B cell (primary cell): ENCODE results near the gene GTF3C2.

ENCODE experiments used
- CTCF ChIP-seq: fragments of 200-600 bp; IDR thresholded peaks from one replicate; pipeline ENCODE4 v1.8.0; 2022; ENCODE audit warnings: antibody characterized with exemption, mild to moderate bottlenecking
- EZH2 ChIP-seq: IDR thresholded peaks from 2 replicates; pipeline ENCODE4 v1.6.1; 2012; ENCODE audit warnings: borderline replicate concordance, low read depth, mild to moderate bottlenecking, moderate library complexity, low read length; ENCODE audit not compliant: insufficient read depth, poor library complexity, severe bottlenecking

GRCh38 chr2:27282892-27283291 is 73.7 kb downstream of the GTF3C2 start:
- TF ChIP-seq CTCF (no peak), EZH2 (no peak)
